Mesenchymal stem cell (in vitro differentiated cells and primary cell): ENCODE measurements around the gene RIMS4.
A peak's percentile ranks its signal among the peaks of the same experiment; 100 is the strongest.

Experiments
- DNase-seq: peaks from one replicate; pipeline ENCODE4 v3.0.0-alpha.2; 2013
- H2AFZ ChIP-seq: one replicate; pipeline ENCODE4 v1.6.1; 2013; ENCODE audit warnings: low read depth, mild to moderate bottlenecking, control low read depth, inconsistent platforms, low read length, moderate library complexity
- H2AK5ac ChIP-seq: 2 replicates; pipeline ENCODE4 v1.6.1; 2013; ENCODE audit warnings: low read length, moderate library complexity, mild to moderate bottlenecking, inconsistent platforms; ENCODE audit not compliant: severe bottlenecking
- H2BK120ac ChIP-seq: one replicate; pipeline ENCODE4 v1.6.1; 2013; ENCODE audit warnings: low read depth, mild to moderate bottlenecking, inconsistent platforms, low read length, moderate library complexity
- H2BK12ac ChIP-seq, 2 experiments: one replicate each; pipeline ENCODE4 v1.6.1; 2013; ENCODE audit warnings: inconsistent platforms in 2 of 2, low read length in 2 of 2, mild to moderate bottlenecking in 2 of 2, moderate library complexity in 2 of 2, control low read depth in 1 of 2
- H2BK15ac ChIP-seq: one replicate; pipeline ENCODE4 v1.6.1; 2013; ENCODE audit warnings: mild to moderate bottlenecking, low read depth, inconsistent platforms; ENCODE audit not compliant: poor library complexity, severe bottlenecking
- H2BK5ac ChIP-seq: 2 replicates; pipeline ENCODE4 v1.6.1; 2013; ENCODE audit warnings: low read depth, mild to moderate bottlenecking, low read length, control low read depth, inconsistent platforms; ENCODE audit not compliant: poor library complexity, severe bottlenecking
- H3K14ac ChIP-seq, 2 experiments: one replicate each; pipeline ENCODE4 v1.6.1; 2013; ENCODE audit warnings: inconsistent platforms in 2 of 2, low read length in 2 of 2, control low read depth in 1 of 2, mild to moderate bottlenecking in 1 of 2, moderate library complexity in 1 of 2
- H3K18ac ChIP-seq, 2 experiments: one replicate each; pipeline ENCODE4 v1.6.1; 2013; ENCODE audit warnings: inconsistent platforms in 2 of 2, low read length in 2 of 2, control low read depth in 1 of 2, low read depth in 1 of 2, mild to moderate bottlenecking in 1 of 2
- H3K23ac ChIP-seq, 2 experiments: one replicate each; pipeline ENCODE4 v1.6.1; 2013; ENCODE audit warnings: inconsistent platforms in 2 of 2, low read length in 2 of 2, mild to moderate bottlenecking in 2 of 2, moderate library complexity in 2 of 2, control low read depth in 1 of 2
- H3K27ac ChIP-seq: 2 replicates; pipeline ENCODE4 v1.5.1; 2013; ENCODE audit warnings: mild to moderate bottlenecking, moderate library complexity, low read length, control low read depth, inconsistent platforms; ENCODE audit not compliant: poor library complexity, severe bottlenecking
- H3K27me3 ChIP-seq, 2 experiments: 2 replicates each; pipeline versions ENCODE4 v1.6.1 to v1.7.0; 2013; ENCODE audit warnings: low read length in 2 of 2, mild to moderate bottlenecking in 2 of 2, moderate library complexity in 2 of 2, control low read depth in 1 of 2, inconsistent platforms in 1 of 2; ENCODE audit not compliant: control insufficient read depth in 1 of 2, insufficient read depth in 1 of 2
- H3K36me3 ChIP-seq, 2 experiments: 2 replicates each; pipeline versions ENCODE4 v1.6.1 to v1.7.0; 2013; ENCODE audit warnings: low read length in 2 of 2, control low read depth in 1 of 2, inconsistent platforms in 1 of 2, low read depth in 1 of 2, mild to moderate bottlenecking in 1 of 2; ENCODE audit not compliant: insufficient read depth in 2 of 2, control insufficient read depth in 1 of 2
- H3K4ac ChIP-seq, 2 experiments: one replicate each; pipeline ENCODE4 v1.6.1; 2013; ENCODE audit warnings: inconsistent platforms in 2 of 2, low read length in 2 of 2, mild to moderate bottlenecking in 2 of 2, moderate library complexity in 2 of 2, control low read depth in 1 of 2, low read depth in 1 of 2
- H3K4me1 ChIP-seq: 2 replicates; pipeline ENCODE4 v1.6.1; 2013; ENCODE audit warnings: low read depth, low read length, control low read depth; ENCODE audit not compliant: control insufficient read depth, insufficient read depth
- H3K4me2 ChIP-seq: 2 replicates; pipeline ENCODE4 v1.6.1; 2013; ENCODE audit warnings: low read length, mild to moderate bottlenecking, inconsistent platforms; ENCODE audit not compliant: poor library complexity, severe bottlenecking
- H3K4me3 ChIP-seq, 2 experiments: 2 replicates each; pipeline versions ENCODE4 v1.5.1 to v1.7.0; 2013; ENCODE audit warnings: low read length in 2 of 2, mild to moderate bottlenecking in 2 of 2, control low read depth in 1 of 2, low read depth in 1 of 2; ENCODE audit not compliant: insufficient read depth in 1 of 2
- H3K79me1 ChIP-seq: replicated peaks from 2 replicates; pipeline ENCODE4 v1.6.1; 2013; ENCODE audit warnings: mild to moderate bottlenecking, control low read depth, low read length, inconsistent platforms; ENCODE audit not compliant: poor library complexity, severe bottlenecking
- H3K9ac ChIP-seq: 2 replicates; pipeline ENCODE4 v1.7.0; 2013; ENCODE audit warnings: mild to moderate bottlenecking, low read length, moderate library complexity
- H3K9me3 ChIP-seq: 2 replicates; pipeline ENCODE4 v1.7.0; 2013; ENCODE audit warnings: mild to moderate bottlenecking, low read length; ENCODE audit not compliant: control insufficient read depth
- H4K8ac ChIP-seq: one replicate; pipeline ENCODE4 v1.6.1; 2013; ENCODE audit warnings: inconsistent platforms, mild to moderate bottlenecking, low read length, moderate library complexity
- H4K91ac ChIP-seq: one replicate; pipeline ENCODE4 v1.6.1; 2013; ENCODE audit warnings: mild to moderate bottlenecking, low read length, inconsistent platforms
- WGBS: methylation state at CpG from one replicate; pipeline ENCODE4 v1.1.7; 2013; ENCODE audit warnings: mixed read lengths; 5-methylcytosine and 5-hydroxymethylcytosine counted together

The RIMS4 gene

GRCh38 chr20:44746367-44747165 is 63.8 kb downstream of the RIMS4 start:
- Histone ChIP-seq H2AFZ (no peak overlapping the region), H3K79me1 (no peaks in the 10 kb centered on the region), H3K4ac (no peak overlapping the region), H2BK120ac (no peak overlapping the region), H3K27me3 (peaks cover 20 to 74% of the 10 kb centered on the region in 2 experiments), H4K91ac (no peak overlapping the region), H3K18ac (no peak overlapping the region), H2BK15ac (no peak overlapping the region), H3K9me3 (no peaks in the 10 kb centered on the region), H3K4me1 (peaks cover 19% of the 10 kb centered on the region), H3K4me2 (peak overlapping the region; percentile 96), H3K4me3 (peak overlapping the region; percentile 51 to 80), H2BK12ac (no peak overlapping the region), H2AK5ac (no peak overlapping the region), H2BK5ac (no peak overlapping the region), H3K23ac (peak overlapping the region in 1 of 2 experiments; percentile 96), H3K27ac (no peak overlapping the region), H3K9ac (peak overlapping the region; percentile 78), H3K14ac (no peak overlapping the region), H4K8ac (no peak overlapping the region), H3K36me3 (peaks cover 0 to 4% of the 10 kb centered on the region in 2 experiments)
- 24% methylated on average over 10 of the region's 12 CpGs for WGBS
- no peak for DNase-seq

DNA sequence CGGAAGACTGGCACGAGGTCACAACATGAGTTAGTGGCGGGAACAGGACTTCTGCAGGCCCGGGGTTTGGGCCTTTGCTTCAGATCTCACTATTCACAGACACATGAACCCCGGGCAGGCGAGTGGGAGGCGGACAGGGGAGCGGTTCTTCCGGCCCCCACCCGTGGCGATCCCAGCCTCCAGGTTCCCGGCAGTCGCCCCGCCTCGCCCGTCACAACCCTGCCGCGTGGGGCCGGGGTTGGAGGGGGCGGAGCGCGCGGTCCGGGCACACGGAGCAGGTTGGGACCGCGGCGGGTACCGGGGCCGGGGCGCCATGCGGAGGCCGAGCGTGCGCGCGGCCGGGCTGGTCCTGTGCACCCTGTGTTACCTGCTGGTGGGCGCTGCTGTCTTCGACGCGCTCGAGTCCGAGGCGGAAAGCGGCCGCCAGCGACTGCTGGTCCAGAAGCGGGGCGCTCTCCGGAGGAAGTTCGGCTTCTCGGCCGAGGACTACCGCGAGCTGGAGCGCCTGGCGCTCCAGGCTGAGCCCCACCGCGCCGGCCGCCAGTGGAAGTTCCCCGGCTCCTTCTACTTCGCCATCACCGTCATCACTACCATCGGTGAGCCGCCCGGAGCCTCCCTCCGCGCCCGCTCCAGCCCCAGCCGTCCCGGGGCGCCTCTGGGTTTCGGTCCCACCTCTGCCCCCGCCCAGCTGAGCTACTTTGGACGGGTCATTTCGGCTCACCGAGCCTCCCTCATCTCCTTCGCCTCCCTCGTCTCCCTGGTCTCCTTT is 64.6 kb downstream of the RIMS4 start, which contains the start of gene KCNK15:
TSS of gene KCNK15 (plus strand) at position 268 of the 769 bp plus-strand sequence. CDS start at position 314, 46 bp downstream.
- Histone ChIP-seq H3K4me1 (peaks cover 19% of the 10 kb centered on the region), H3K79me1 (no peaks in the 10 kb centered on the region), H3K18ac (peak within 1 kb of the TSS in 1 of 2 experiments; percentile 49), H2BK5ac (no peak within 1 kb of the TSS), H2AK5ac (no peak within 1 kb of the TSS), H3K4me3 (peak within 1 kb of the TSS; percentile 51 to 80), H2BK12ac (no peak within 1 kb of the TSS), H2BK120ac (no peak within 1 kb of the TSS), H3K9ac (peak within 1 kb of the TSS; percentile 78), H3K23ac (peak within 1 kb of the TSS in 1 of 2 experiments; percentile 96), H3K9me3 (no peaks in the 10 kb centered on the region), H2BK15ac (no peak within 1 kb of the TSS), H4K8ac (no peak within 1 kb of the TSS), H3K27me3 (peaks cover 12 to 73% of the 10 kb centered on the region in 2 experiments), H2AFZ (peak within 1 kb of the TSS; percentile 47), H3K27ac (no peak within 1 kb of the TSS), H4K91ac (no peak within 1 kb of the TSS), H3K4me2 (peak within 1 kb of the TSS; percentile 96), H3K4ac (no peak within 1 kb of the TSS), H3K36me3 (peaks cover 0 to 4% of the 10 kb centered on the region in 2 experiments), H3K14ac (no peak within 1 kb of the TSS)
- WGBS: 6% methylated on average over 59 of the region's 81 CpGs
- peak; percentile 32 for DNase-seq

DNA sequence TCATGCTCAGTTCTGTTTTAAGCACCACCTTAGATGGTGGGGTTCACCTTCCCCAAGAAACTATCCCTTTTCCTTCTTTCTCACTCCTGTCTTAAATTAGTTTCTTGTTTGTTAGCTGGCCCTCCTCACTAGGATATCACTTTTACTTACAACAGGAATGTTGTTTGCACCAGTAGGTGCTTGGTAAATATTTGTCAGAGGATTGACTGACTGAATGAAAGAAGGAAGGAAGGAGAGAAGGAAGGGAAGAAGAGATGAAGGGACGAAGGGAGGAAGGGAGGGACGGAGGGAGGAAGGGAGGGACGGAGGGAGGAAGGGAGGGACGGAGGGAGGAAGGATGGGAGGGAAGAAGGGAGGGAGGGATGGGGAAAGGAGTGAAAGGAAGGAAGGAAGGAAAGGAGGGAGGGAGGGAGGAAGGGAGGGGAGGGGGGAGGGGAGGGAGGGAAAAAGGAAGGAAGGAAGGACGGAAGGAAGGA is 65.2 kb downstream of the RIMS4 start:
- H2BK12ac ChIP-seq: no peak overlapping the region
- WGBS: 51% methylated on average over 4 of the region's 5 CpGs

More for the DNA sequence above, 65.2 kb downstream of the RIMS4 start:
- H2BK120ac ChIP-seq: no peak overlapping the region
- no peak overlapping the region for H3K14ac ChIP-seq
- no peak overlapping the region for H3K18ac ChIP-seq
- H3K27ac ChIP-seq: no peak overlapping the region
- DNase-seq: no peak
- no peak overlapping the region for H3K23ac ChIP-seq
- H2BK5ac ChIP-seq: no peak overlapping the region
- H2AFZ ChIP-seq: no peak overlapping the region
- H3K27me3 ChIP-seq: peaks cover 10 to 74% of the 10 kb centered on the region in 2 experiments
- no peak overlapping the region for H3K4ac ChIP-seq
- peak overlapping the region in 1 of 2 experiments; percentile 80 for H3K4me3 ChIP-seq
- no peak overlapping the region for H4K8ac ChIP-seq
- H2AK5ac ChIP-seq: no peak overlapping the region
- H3K36me3 ChIP-seq: peaks cover 0 to 2% of the 10 kb centered on the region in 2 experiments
- no peaks in the 10 kb centered on the region for H3K9me3 ChIP-seq
- peak overlapping the region; percentile 78 for H3K9ac ChIP-seq
- peaks cover 16% of the 10 kb centered on the region for H3K4me1 ChIP-seq
- no peak overlapping the region for H2BK15ac ChIP-seq
- no peaks in the 10 kb centered on the region for H3K79me1 ChIP-seq
- H3K4me2 ChIP-seq: peak overlapping the region; percentile 96
- H4K91ac ChIP-seq: no peak overlapping the region
